Dermis lymphatic vessel endothelial cell (primary cell): ENCODE measurements around the gene FUS. TPM values are rescaled to one million over a fixed set of nuclear protein-coding genes. Genes with fewer than 3 reads are reported as not detected.

ENCODE experiments used
- total RNA-seq: library from RNA; depleted of rRNA; stranded (reverse); fragments of >200 nt; gene quantifications from 2 replicates; pipeline ENCODE4 v1.2.1, GENCODE V29; 2014

FUS gene
- total RNA-seq = 32.1 and 33.1 TPM in 2 replicates

GRCh38 chr16:31179747-31180459 lies at the start of gene FUS:
Gene FUS (plus strand): TSS chr16:31180139. CDS start chr16:31180215, 76 bp downstream.

DNA sequence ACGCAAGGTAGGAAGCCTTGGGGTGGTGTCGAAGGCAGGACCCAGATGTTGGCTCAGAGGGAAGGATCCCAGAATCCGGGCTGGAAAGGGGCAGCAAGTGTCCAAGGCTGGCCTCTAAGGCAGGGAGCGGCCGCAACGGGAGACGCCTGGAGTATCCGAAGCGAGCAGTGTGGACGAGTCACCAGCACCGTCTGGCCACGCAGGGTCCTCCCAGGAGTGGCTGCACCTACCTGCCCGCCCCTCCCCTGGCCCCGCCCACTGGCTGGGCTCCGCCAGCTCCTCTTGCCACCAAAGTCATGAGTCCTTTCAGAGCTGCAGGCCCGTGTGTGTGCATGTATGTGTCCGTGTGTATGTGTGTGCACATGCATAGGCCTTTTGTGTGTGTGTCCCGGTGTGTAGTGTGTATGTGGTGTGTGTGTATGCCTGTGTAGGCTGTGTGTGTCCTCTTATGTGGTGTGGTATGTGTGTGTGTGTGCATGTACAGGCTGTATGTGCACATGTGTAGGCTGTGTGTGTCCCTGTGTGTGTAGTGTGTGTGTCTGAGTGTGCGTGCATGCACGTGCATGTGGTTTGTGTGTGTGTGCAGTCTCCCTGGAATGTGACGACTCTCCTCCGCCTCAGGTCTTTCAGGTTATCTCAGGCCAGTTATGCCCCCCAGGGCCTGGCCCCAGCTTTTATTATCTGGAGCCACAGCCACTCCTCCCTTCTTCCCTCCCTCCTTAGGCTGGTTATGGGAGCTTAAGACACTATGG lies 44.2 kb upstream of the FUS start, which contains the start of gene PRSS8:
Gene PRSS8, minus strand, starts transcription at position 193 of the 752 bp plus-strand sequence. CDS start 229 bp downstream, outside the sequence.

GRCh38 chr16:31149894-31150890 lies 29.7 kb upstream of the FUS start, which contains the start of gene PRSS36:
Gene PRSS36 (minus strand): TSS chr16:31150066. CDS start chr16:31150035, 31 bp downstream.

DNA sequence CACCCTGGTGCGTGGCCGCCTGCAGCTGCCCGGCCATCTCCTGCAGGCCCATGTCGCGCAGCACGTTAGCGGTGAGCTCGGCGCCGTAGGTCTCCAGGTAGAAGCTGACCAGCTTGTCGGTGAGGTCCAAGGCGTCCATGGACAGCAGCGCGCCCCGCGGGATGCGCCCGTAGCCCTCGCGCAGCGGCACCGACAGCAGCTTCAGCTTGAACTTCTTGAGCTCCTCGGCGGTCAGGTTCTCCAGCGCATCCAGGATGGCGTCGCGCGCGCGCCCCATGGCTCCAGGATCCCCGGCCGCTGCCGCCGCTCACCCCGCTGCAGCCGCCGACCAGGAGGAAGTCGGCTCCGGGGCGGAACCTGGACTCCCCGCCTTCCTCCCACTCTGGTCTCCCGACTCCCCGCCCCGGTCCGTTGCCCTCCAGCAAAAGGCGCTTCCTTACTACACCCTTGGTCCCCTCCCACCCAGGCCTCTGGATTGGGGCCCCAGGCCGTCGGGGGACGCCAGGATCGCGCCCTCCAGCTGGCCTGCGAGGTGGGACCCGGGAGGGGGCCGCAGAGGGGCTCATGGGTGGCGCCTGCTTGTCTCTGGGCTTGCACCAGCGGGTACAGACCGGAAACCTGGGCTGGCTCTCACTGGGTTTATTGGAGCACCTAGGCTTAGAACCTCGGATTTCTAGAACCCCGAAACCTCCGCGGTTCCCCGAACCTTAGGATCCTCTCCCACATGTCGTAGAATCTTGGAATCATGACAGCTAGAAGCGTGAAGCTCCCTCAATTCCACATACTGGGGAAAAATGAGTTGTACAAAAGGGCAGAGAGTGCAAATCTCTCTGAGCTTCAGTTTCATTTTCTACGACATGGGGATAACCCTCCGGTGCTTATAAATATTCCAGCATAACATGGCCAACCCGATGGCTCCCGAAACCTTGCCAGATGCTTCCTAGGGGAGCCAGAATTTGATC lies 22.8 kb downstream of the FUS start, which contains the start of gene PYCARD:
Gene PYCARD, minus strand, starts transcription at position 347 of the 962 bp plus-strand sequence. Its CDS starts 70 bp downstream, at position 277.

GRCh38 chr16:31213877-31214707 lies 34.2 kb downstream of the FUS start, which contains the start of gene TRIM72:
Gene TRIM72 (plus strand): TSS chr16:31214119. CDS start chr16:31214739, 620 bp downstream.

GRCh38 chr16:31216422-31217135 lies 36.6 kb downstream of the FUS start, which contains the start of gene PYDC1:
Gene PYDC1 (minus strand): TSS chr16:31217135. CDS start chr16:31217028, 107 bp downstream.

Other genes with a start within 250 kb of the FUS start
- 30.0 and 32.7 TPM in 2 replicates for gene ORAI3, start 231.1 kb upstream of the FUS start, total RNA-seq
- gene SETD1A, start 222.4 kb upstream of the FUS start, total RNA-seq = 1.9 and 2.1 TPM in 2 replicates
- gene HSD3B7, start 194.9 kb upstream of the FUS start, total RNA-seq = 20.3 and 28.2 TPM in 2 replicates
- gene STX1B, start 169.5 kb upstream of the FUS start, total RNA-seq = 0.34 and 0.76 TPM in 2 replicates
- 19.9 and 22.8 TPM in 2 replicates for gene STX4, start 146.6 kb upstream of the FUS start, total RNA-seq
- gene ZNF668, start 105.9 kb upstream of the FUS start, total RNA-seq = 4.9 and 5.2 TPM in 2 replicates
- gene ZNF646, start 105.7 kb upstream of the FUS start, total RNA-seq = 11.3 and 11.7 TPM in 2 replicates
- gene PRSS53, start 91.2 kb upstream of the FUS start, total RNA-seq = 0.33 and 0.43 TPM in 2 replicates
- gene VKORC1, start 85.3 kb upstream of the FUS start, total RNA-seq = 55.5 and 61.9 TPM in 2 replicates
- 9.2 and 9.5 TPM in 2 replicates for gene BCKDK, start 71.8 kb upstream of the FUS start, total RNA-seq
- gene KAT8, start 62.5 kb upstream of the FUS start, total RNA-seq = 42.3 and 42.9 TPM in 2 replicates
- not detected in 2 replicates for gene PRSS8, start 44.4 kb upstream of the FUS start, total RNA-seq
- 0.26 and 0.87 TPM in 2 replicates for gene PRSS36, start 30.1 kb upstream of the FUS start, total RNA-seq
- gene PYCARD, start 22.6 kb downstream of the FUS start, total RNA-seq = 66.0 and 80.8 TPM in 2 replicates
- gene TRIM72, start 34.0 kb downstream of the FUS start, total RNA-seq = not detected in 2 replicates
- gene PYDC1, start 37.0 kb downstream of the FUS start, total RNA-seq = not detected in 2 replicates
- not detected in 2 replicates for gene ITGAM, start 79.8 kb downstream of the FUS start, total RNA-seq
- 0.34 TPM in 1 of 2 replicates, not detected in the other for gene ITGAX, start 175.0 kb downstream of the FUS start, total RNA-seq
- gene ITGAD, start 213.2 kb downstream of the FUS start, total RNA-seq = not detected in 2 replicates
- gene COX6A2, start 248.2 kb downstream of the FUS start, total RNA-seq = not detected in 2 replicates